ENCODE measurements around the gene EIF4EBP3.

DNA sequence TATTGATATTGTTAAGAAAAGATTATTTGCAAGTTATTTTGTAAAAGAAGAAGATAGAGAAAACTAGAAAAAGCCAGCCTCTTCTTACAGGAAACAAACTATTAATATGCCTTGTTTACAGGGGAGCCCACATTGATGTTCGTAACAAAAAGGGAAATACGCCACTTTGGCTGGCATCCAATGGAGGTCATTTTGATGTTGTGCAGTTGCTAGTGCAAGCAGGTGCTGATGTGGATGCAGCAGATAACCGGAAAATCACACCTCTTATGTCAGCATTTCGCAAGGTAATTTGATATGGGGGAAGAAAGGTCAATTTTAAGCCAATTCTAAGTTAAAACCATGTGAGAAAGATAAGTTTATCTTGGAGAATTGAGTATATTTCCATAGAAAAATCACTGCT is 37.6 kb upstream of the EIF4EBP3 start:
- TF ChIP-seq, protein P1, sequence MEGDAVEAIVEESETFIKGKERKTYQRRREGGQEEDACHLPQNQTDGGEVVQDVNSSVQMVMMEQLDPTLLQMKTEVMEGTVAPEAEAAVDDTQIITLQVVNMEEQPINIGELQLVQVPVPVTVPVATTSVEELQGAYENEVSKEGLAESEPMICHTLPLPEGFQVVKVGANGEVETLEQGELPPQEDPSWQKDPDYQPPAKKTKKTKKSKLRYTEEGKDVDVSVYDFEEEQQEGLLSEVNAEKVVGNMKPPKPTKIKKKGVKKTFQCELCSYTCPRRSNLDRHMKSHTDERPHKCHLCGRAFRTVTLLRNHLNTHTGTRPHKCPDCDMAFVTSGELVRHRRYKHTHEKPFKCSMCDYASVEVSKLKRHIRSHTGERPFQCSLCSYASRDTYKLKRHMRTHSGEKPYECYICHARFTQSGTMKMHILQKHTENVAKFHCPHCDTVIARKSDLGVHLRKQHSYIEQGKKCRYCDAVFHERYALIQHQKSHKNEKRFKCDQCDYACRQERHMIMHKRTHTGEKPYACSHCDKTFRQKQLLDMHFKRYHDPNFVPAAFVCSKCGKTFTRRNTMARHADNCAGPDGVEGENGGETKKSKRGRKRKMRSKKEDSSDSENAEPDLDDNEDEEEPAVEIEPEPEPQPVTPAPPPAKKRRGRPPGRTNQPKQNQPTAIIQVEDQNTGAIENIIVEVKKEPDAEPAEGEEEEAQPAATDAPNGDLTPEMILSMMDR (IDR thresholded peaks at IDR 0.05): no peak
- no peak for TF ChIP-seq EZH2 (IDR thresholded peaks at IDR 0.05; ENCODE audit: borderline replicate concordance, insufficient read depth, low read depth, low read length, poor library complexity, severe bottlenecking)

Data from B cell (primary cell).